ENCODE data around the gene RAD1. TPM values are rescaled to one million over a fixed set of nuclear protein-coding genes. Genes with fewer than 3 reads are reported as not detected.

The RAD1 gene
- total RNA-seq, 1 experiment from 2014 or later, result 33.4 TPM

DNA sequence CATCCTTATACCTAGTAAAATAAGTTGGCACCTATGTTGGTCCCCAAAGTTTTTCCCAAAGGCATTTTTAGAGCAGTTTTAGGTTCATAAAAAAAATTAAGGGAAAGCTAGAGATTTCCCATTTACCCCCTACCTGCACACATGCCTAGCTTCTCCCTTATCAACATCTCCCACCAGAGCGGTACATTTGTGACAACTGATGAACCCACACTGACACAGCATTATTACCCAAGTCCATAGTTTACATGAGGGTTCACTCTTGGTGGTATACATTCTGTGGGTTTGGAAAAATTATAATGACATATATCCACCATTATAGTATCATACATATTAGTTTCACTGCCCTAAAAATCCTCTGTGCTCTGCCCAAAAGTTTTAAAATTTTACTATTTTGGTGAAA, 12.0 kb downstream of the RAD1 start:
- H3K27ac Mint-ChIP-seq, result 0 out of 2 replicates have a peak overlapping the region, but pooled peaks have one; percentile 64
- peaks cover 16% of the 10 kb centered on the region for H3K4me1 Mint-ChIP-seq
- H3K9me3 Mint-ChIP-seq, result no peaks in the 10 kb centered on the region
- ChIA-PET CTCF (no interaction called here), POLR2A (interaction anchor here (1.2 kb wide), 1 partner anchor 26 kb away, joined by 3 read pairs; the partner anchor contains the start of gene DNAJC21)
- ATAC-seq (no peak), DNase-seq (ENCODE audit: low spot score) (no peak)
- no peaks in the 10 kb centered on the region for H3K27me3 Mint-ChIP-seq (ENCODE audit: low read depth)
- H3K36me3 Mint-ChIP-seq, result peaks cover 17% of the 10 kb centered on the region
- no peak for TF ChIP-seq ZNF317 (CRISPR knock-in tag; IDR thresholded peaks at IDR 0.05; ENCODE audit: borderline replicate concordance, low read depth)
- no peak for TF ChIP-seq JAZF1 (CRISPR knock-in tag; IDR thresholded peaks at IDR 0.05)
- no peak for TF ChIP-seq ETV6 (CRISPR knock-in tag; IDR thresholded peaks at IDR 0.05)
- TF ChIP-seq, protein P1, sequence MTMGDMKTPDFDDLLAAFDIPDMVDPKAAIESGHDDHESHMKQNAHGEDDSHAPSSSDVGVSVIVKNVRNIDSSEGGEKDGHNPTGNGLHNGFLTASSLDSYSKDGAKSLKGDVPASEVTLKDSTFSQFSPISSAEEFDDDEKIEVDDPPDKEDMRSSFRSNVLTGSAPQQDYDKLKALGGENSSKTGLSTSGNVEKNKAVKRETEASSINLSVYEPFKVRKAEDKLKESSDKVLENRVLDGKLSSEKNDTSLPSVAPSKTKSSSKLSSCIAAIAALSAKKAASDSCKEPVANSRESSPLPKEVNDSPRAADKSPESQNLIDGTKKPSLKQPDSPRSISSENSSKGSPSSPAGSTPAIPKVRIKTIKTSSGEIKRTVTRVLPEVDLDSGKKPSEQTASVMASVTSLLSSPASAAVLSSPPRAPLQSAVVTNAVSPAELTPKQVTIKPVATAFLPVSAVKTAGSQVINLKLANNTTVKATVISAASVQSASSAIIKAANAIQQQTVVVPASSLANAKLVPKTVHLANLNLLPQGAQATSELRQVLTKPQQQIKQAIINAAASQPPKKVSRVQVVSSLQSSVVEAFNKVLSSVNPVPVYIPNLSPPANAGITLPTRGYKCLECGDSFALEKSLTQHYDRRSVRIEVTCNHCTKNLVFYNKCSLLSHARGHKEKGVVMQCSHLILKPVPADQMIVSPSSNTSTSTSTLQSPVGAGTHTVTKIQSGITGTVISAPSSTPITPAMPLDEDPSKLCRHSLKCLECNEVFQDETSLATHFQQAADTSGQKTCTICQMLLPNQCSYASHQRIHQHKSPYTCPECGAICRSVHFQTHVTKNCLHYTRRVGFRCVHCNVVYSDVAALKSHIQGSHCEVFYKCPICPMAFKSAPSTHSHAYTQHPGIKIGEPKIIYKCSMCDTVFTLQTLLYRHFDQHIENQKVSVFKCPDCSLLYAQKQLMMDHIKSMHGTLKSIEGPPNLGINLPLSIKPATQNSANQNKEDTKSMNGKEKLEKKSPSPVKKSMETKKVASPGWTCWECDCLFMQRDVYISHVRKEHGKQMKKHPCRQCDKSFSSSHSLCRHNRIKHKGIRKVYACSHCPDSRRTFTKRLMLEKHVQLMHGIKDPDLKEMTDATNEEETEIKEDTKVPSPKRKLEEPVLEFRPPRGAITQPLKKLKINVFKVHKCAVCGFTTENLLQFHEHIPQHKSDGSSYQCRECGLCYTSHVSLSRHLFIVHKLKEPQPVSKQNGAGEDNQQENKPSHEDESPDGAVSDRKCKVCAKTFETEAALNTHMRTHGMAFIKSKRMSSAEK (CRISPR knock-in tag; IDR thresholded peaks at IDR 0.05; ENCODE audit: borderline replicate concordance), result no peak
- H3K4me3 Mint-ChIP-seq, result no peak overlapping the region

DNA sequence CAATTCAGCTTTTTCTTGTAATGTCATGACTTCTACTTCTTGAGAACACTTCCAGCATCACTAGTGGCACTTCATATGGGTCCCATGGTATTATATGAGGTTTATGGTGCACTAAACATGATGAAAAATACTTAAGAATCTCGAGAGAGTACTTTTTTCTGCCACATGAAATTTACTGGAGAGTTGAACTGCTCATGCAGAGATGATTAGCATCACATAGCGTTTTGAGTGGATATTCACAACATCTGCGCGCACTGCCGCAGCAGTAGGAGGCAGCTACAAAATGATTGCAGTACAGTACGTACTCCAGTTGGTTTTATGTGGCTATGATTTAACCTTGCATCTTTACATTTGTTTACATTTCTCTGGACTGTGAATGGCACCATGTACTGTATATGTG, 14.7 kb downstream of the RAD1 start:
- H3K4me3 Mint-ChIP-seq, result no peak overlapping the region
- ChIA-PET CTCF (interaction anchor here (4.4 kb wide), 1 partner anchor 415 kb away, joined by 30 read pairs; no protein-coding TSS in a partner anchor), POLR2A (interaction anchor here (0.6 kb wide), 2 partner anchors 10 to 15 kb away, joined by 3 read pairs; partner anchors contain the start of genes BRIX1 and RAD1)

DNA sequence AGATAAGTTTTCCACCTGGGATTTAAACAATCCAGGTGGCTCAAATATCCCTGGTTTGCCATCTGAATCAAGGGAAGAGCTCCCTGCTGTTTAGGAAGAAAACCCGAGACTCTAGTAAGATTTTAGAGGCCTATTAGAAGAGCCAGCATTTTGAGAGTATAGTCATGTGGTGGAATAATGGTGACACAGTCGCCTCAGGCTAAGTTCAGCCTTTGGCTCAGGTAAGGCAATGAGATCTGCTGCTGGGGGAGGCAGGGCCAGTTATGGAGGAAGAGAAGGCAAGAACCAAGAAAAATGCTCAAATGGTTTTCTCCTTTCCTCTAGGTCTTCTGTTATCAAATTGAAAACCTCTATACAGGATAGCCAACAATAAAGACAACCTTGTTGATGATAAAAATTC, 16.2 kb downstream of the RAD1 start:
- Mint-ChIP-seq H3K36me3 (0 out of 2 replicates have a peak, but pooled peaks cover 8% of the 10 kb centered on the region), H3K4me3 (no peak overlapping the region), H3K4me1 (peaks cover 24% of the 10 kb centered on the region), H3K27me3 (ENCODE audit: low read depth) (no peaks in the 10 kb centered on the region), H3K27ac (peak overlapping the region; percentile 38), H3K9me3 (no peaks in the 10 kb centered on the region)
- ChIA-PET POLR2A (interaction anchor here (1.0 kb wide), 1 partner anchor 30 kb away, joined by 4 read pairs; no protein-coding TSS in a partner anchor), CTCF (interaction anchor here (0.7 to 4.4 kb wide), 7 partner anchors 16 to 424 kb away, joined by 3 to 30 read pairs (median 9); partner anchors contain the start of genes BRIX1, RAD1 and TTC23L)
- DNase-seq (ENCODE audit: low spot score), result no peak
- no peak; the same call in 1 of the 2 replicates for ATAC-seq
- TF ChIP-seq, protein P2, sequence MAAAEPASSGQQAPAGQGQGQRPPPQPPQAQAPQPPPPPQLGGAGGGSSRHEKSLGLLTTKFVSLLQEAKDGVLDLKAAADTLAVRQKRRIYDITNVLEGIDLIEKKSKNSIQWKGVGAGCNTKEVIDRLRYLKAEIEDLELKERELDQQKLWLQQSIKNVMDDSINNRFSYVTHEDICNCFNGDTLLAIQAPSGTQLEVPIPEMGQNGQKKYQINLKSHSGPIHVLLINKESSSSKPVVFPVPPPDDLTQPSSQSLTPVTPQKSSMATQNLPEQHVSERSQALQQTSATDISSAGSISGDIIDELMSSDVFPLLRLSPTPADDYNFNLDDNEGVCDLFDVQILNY (CRISPR knock-in tag; IDR thresholded peaks at IDR 0.05), result no peak
- TF ChIP-seq, protein P3, sequence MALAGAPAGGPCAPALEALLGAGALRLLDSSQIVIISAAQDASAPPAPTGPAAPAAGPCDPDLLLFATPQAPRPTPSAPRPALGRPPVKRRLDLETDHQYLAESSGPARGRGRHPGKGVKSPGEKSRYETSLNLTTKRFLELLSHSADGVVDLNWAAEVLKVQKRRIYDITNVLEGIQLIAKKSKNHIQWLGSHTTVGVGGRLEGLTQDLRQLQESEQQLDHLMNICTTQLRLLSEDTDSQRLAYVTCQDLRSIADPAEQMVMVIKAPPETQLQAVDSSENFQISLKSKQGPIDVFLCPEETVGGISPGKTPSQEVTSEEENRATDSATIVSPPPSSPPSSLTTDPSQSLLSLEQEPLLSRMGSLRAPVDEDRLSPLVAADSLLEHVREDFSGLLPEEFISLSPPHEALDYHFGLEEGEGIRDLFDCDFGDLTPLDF (CRISPR knock-in tag; IDR thresholded peaks at IDR 0.05), result no peak
- TF ChIP-seq, protein P4, sequence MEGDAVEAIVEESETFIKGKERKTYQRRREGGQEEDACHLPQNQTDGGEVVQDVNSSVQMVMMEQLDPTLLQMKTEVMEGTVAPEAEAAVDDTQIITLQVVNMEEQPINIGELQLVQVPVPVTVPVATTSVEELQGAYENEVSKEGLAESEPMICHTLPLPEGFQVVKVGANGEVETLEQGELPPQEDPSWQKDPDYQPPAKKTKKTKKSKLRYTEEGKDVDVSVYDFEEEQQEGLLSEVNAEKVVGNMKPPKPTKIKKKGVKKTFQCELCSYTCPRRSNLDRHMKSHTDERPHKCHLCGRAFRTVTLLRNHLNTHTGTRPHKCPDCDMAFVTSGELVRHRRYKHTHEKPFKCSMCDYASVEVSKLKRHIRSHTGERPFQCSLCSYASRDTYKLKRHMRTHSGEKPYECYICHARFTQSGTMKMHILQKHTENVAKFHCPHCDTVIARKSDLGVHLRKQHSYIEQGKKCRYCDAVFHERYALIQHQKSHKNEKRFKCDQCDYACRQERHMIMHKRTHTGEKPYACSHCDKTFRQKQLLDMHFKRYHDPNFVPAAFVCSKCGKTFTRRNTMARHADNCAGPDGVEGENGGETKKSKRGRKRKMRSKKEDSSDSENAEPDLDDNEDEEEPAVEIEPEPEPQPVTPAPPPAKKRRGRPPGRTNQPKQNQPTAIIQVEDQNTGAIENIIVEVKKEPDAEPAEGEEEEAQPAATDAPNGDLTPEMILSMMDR (IDR thresholded peaks at IDR 0.05), result no peak
- TF ChIP-seq ZNF138 (CRISPR knock-in tag; conservative IDR thresholded peaks at IDR 0.05), result no peak
- no peak for TF ChIP-seq MXD4 (CRISPR knock-in tag; IDR thresholded peaks at IDR 0.05; ENCODE audit: borderline replicate concordance)
- no peak for TF ChIP-seq RORB (CRISPR knock-in tag; IDR thresholded peaks at IDR 0.05)
- no peak for TF ChIP-seq ELF4 (CRISPR knock-in tag; IDR thresholded peaks at IDR 0.05; ENCODE audit: low read depth)
- TF ChIP-seq ZBTB21 (CRISPR knock-in tag; IDR thresholded peaks at IDR 0.05; ENCODE audit: borderline replicate concordance), result no peak
- TF ChIP-seq ZNF219 (CRISPR knock-in tag; IDR thresholded peaks at IDR 0.05; ENCODE audit: borderline replicate concordance), result no peak
- no peak for TF ChIP-seq NFATC4 (CRISPR knock-in tag; IDR thresholded peaks at IDR 0.05)
- no peak for TF ChIP-seq TEAD4 (CRISPR knock-in tag; IDR thresholded peaks at IDR 0.05)

More for the DNA sequence above, 14.7 kb downstream of the RAD1 start:
- DNase-seq (ENCODE audit: low spot score) (no peak), ATAC-seq (no peak)
- Mint-ChIP-seq H3K27me3 (ENCODE audit: low read depth) (no peaks in the 10 kb centered on the region), H3K4me1 (peaks cover 28% of the 10 kb centered on the region), H3K36me3 (peaks cover 14% of the 10 kb centered on the region), H3K27ac (no peak overlapping the region), H3K9me3 (no peaks in the 10 kb centered on the region)
- TF ChIP-seq, protein P5, sequence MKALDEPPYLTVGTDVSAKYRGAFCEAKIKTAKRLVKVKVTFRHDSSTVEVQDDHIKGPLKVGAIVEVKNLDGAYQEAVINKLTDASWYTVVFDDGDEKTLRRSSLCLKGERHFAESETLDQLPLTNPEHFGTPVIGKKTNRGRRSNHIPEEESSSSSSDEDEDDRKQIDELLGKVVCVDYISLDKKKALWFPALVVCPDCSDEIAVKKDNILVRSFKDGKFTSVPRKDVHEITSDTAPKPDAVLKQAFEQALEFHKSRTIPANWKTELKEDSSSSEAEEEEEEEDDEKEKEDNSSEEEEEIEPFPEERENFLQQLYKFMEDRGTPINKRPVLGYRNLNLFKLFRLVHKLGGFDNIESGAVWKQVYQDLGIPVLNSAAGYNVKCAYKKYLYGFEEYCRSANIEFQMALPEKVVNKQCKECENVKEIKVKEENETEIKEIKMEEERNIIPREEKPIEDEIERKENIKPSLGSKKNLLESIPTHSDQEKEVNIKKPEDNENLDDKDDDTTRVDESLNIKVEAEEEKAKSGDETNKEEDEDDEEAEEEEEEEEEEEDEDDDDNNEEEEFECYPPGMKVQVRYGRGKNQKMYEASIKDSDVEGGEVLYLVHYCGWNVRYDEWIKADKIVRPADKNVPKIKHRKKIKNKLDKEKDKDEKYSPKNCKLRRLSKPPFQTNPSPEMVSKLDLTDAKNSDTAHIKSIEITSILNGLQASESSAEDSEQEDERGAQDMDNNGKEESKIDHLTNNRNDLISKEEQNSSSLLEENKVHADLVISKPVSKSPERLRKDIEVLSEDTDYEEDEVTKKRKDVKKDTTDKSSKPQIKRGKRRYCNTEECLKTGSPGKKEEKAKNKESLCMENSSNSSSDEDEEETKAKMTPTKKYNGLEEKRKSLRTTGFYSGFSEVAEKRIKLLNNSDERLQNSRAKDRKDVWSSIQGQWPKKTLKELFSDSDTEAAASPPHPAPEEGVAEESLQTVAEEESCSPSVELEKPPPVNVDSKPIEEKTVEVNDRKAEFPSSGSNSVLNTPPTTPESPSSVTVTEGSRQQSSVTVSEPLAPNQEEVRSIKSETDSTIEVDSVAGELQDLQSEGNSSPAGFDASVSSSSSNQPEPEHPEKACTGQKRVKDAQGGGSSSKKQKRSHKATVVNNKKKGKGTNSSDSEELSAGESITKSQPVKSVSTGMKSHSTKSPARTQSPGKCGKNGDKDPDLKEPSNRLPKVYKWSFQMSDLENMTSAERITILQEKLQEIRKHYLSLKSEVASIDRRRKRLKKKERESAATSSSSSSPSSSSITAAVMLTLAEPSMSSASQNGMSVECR (CRISPR knock-in tag; IDR thresholded peaks at IDR 0.05; ENCODE audit: borderline replicate concordance), result no peak
- no peak for TF ChIP-seq ZNF423 (CRISPR knock-in tag; IDR thresholded peaks at IDR 0.05)
